ENCODE results near the gene TAB3. TPM values are rescaled to one million over a fixed set of nuclear protein-coding genes. Genes with fewer than 3 reads are reported as not detected.

The TAB3 gene
- total and polyA plus RNA-seq, 9 of the 15 experiments (the other 6 are each of a cell fraction or from before 2014, with no cell fraction given): 2.4 to 31.1 (median 15.5) TPM

- 0 out of 4 replicates have a peak, but pooled peaks of 1 of the 2 experiments have one; percentile 20 for TF ChIP-seq UBTF (IDR thresholded peaks at IDR 0.05; ENCODE audit: borderline replicate concordance in 1 of 2, low read depth in 2 of 2, low read length in 2 of 2)
- no peak for TF ChIP-seq NFATC3 (IDR thresholded peaks at IDR 0.05)
- no peak for TF ChIP-seq BDP1 (IDR thresholded peaks at IDR 0.05; ENCODE audit: insufficient read depth, insufficient read length)
- TF ChIP-seq PML (IDR thresholded peaks at IDR 0.05; ENCODE audit: low read length): no peak
- no peak; the same call in 1 of the 2 replicates for TF ChIP-seq ZNF766 (CRISPR knock-in tag; conservative IDR thresholded peaks at IDR 0.05)
- no peak for TF ChIP-seq TFAM (CRISPR knock-in tag; conservative IDR thresholded peaks at IDR 0.05)
- TF ChIP-seq RHOXF2B (CRISPR knock-in tag; conservative IDR thresholded peaks at IDR 0.05): no peak
- TF ChIP-seq ZNF79 (CRISPR knock-in tag; IDR thresholded peaks at IDR 0.05; ENCODE audit: low read depth): no peak
- no peak for TF ChIP-seq RBM17 (IDR thresholded peaks at IDR 0.05; ENCODE audit: borderline replicate concordance, low read depth, low read length)
- peak; percentile 88 for TF ChIP-seq ZBTB2 (IDR thresholded peaks at IDR 0.05)
- no peak for TF ChIP-seq RFX5 (IDR thresholded peaks at IDR 0.05; ENCODE audit: low read depth, low read length)
- TF ChIP-seq ELF4 (CRISPR knock-in tag; IDR thresholded peaks at IDR 0.05): no peak
- no peak for TF ChIP-seq NR4A1 (CRISPR knock-in tag; IDR thresholded peaks at IDR 0.05)
- no peak for TF ChIP-seq NR4A1 (tag; IDR thresholded peaks at IDR 0.05)
- TF ChIP-seq MCM2 (IDR thresholded peaks at IDR 0.05; ENCODE audit: low read depth): no peak
- TF ChIP-seq PCBP1 (IDR thresholded peaks at IDR 0.05; ENCODE audit: low read depth, low read length, poor library complexity, severe bottlenecking): no peak
- TF ChIP-seq NCOA6 (IDR thresholded peaks at IDR 0.05): no peak
- TF ChIP-seq ARID2 (IDR thresholded peaks at IDR 0.05): no peak
- TF ChIP-seq ZNF143 (CRISPR knock-in tag; IDR thresholded peaks at IDR 0.05): no peak
- TF ChIP-seq HDAC8 (tag; IDR thresholded peaks at IDR 0.05): no peak
- no peak for TF ChIP-seq IRF9 (tag; IDR thresholded peaks at IDR 0.05)
- no peak for TF ChIP-seq CAMTA2 (CRISPR knock-in tag; conservative IDR thresholded peaks at IDR 0.05)
- no peak for TF ChIP-seq CREB3 (tag; conservative IDR thresholded peaks at IDR 0.05; ENCODE audit: low read depth)
- TF ChIP-seq SMAD4 (CRISPR knock-in tag; conservative IDR thresholded peaks at IDR 0.05): 0 out of 2 replicates have a peak, but pooled peaks have one; percentile 25
These were observed at the start of gene TAB3 (continued) for GRCh38 chrX:30889147-30890140.
